GM12892 (cell line): ENCODE measurements around the gene OTULIN.

Experiments used
- POLR2A ChIP-seq: IDR thresholded peaks from 2 replicates; pipeline ENCODE4 v1.6.1; 2011; ENCODE audit warnings: low read depth, low read length, control low read depth
- TAF1 ChIP-seq: IDR thresholded peaks from 2 replicates; pipeline ENCODE4 v1.6.1; 2011; ENCODE audit warnings: low read depth, mild to moderate bottlenecking, control low read depth, low read length, borderline replicate concordance

GRCh38 chr5:14712131-14712530 is 47.6 kb downstream of the OTULIN start:
- TF ChIP-seq POLR2A (no peak), TAF1 (no peak)
